Astrocyte of the spinal cord (primary cell): ENCODE results near the gene VPREB3.

Experiments used
- DNase-seq: peaks from one replicate; pipeline ENCODE4 v3.0.0; 2011; ENCODE audit warnings: low read depth, low spot score
- H3K4me3 ChIP-seq: 2 replicates; pipeline ENCODE4 v1.5.1; 2011; ENCODE audit warnings: low read depth, mild to moderate bottlenecking, low read length, moderate library complexity
- in situ Hi-C: cut with HindIII; loops from 2 replicates; pipeline ENCODE4 v1.10.0; 2017; ENCODE audit warnings: low sequenced_read_pairs
- TF ChIP-seq, protein P1 (sequence below): IDR thresholded peaks from 2 replicates; pipeline ENCODE4 v1.5.1; 2012; ENCODE audit warnings: low read depth, mild to moderate bottlenecking, low read length, inconsistent platforms

The VPREB3 gene

DNA sequence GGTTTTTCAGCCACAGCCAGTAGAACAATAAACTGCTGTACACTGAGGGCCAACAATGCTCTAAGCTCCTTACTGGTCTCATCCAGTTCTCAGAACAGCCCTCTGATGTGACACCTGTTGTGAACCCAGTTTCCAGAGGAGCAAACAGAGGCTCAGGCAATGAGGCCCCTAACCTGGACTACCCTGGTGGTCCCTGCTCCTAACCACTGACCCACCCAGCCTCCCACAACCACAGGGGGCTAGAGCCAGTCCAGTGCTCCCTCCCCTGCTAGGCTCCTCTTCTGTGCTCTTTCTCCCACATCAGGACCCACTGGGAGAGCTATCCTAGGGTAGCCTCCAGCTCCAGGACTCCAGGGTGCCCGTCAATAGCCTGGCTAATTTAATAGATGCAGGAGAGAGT lies 28.5 kb upstream of the VPREB3 start:
- no peak overlapping the region for H3K4me3 ChIP-seq
- in situ Hi-C loops, result no loop called here
- TF ChIP-seq, protein P1, sequence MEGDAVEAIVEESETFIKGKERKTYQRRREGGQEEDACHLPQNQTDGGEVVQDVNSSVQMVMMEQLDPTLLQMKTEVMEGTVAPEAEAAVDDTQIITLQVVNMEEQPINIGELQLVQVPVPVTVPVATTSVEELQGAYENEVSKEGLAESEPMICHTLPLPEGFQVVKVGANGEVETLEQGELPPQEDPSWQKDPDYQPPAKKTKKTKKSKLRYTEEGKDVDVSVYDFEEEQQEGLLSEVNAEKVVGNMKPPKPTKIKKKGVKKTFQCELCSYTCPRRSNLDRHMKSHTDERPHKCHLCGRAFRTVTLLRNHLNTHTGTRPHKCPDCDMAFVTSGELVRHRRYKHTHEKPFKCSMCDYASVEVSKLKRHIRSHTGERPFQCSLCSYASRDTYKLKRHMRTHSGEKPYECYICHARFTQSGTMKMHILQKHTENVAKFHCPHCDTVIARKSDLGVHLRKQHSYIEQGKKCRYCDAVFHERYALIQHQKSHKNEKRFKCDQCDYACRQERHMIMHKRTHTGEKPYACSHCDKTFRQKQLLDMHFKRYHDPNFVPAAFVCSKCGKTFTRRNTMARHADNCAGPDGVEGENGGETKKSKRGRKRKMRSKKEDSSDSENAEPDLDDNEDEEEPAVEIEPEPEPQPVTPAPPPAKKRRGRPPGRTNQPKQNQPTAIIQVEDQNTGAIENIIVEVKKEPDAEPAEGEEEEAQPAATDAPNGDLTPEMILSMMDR, result no peak
- DNase-seq, result no peak

DNA sequence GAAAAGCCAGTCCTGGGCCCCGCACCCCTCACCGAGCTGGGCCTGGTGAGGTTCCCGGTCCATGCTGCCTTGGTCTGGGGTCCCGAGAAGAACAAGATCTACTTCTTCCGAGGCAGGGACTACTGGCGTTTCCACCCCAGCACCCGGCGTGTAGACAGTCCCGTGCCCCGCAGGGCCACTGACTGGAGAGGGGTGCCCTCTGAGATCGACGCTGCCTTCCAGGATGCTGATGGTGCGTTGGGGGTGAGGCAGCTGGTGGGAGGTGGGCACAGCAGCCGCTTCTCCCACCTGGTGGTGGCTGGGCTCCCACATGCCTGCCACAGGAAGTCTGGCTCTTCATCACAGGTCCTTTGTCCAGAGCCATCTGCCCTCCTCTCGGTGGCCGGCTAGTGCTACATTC lies 28.0 kb upstream of the VPREB3 start:
- no peak overlapping the region for H3K4me3 ChIP-seq
- TF ChIP-seq, protein P1, result no peak
- in situ Hi-C loops, result no loop called here
- DNase-seq, result no peak

DNA sequence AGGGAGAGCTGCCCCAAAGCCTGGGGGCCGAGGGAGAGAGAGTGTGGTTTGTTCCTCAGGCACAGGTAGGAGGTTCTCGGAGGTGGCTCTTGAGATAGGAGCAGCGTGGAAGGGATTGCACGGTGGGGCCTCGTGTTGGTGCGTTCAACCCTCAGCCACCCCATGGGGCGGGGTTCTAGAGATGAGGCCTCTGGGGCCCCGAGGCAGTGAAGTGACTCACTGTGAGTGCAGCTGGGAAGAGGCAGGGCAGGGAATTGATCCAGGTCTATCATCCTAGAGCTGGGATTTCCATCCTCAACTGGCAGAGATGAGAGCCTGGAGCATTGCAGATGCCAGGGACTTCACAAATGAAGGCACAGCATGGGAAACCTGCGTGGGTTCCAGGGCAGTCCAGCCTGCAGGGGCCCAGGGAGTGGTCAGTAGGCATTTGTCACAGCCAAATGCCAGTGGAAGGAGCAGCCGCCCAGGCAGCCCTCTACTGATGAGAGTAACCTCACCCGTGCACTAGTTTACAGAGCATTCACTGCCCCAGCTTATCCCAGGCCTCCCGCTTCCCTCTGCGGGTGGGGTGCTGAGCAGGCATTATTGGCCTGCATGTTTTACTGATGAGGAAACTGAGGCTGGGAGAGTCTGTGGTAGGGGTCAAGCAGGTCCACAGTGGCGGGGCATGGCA lies 27.4 kb upstream of the VPREB3 start:
- peak; percentile 32 for DNase-seq
- TF ChIP-seq, protein P1, result no peak
- in situ Hi-C loops, result no loop called here
- no peak overlapping the region for H3K4me3 ChIP-seq

DNA sequence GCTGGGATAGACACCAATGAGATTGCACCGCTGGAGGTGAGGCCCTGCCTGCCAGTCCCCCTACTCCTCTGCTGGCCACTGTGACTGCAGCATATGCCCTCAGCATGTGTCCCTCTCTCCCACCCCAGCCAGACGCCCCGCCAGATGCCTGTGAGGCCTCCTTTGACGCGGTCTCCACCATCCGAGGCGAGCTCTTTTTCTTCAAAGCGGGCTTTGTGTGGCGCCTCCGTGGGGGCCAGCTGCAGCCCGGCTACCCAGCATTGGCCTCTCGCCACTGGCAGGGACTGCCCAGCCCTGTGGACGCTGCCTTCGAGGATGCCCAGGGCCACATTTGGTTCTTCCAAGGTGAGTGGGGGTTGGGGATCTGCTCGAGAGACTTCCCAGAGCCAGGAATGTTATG lies 26.8 kb upstream of the VPREB3 start:
- TF ChIP-seq, protein P1, result no peak
- no peak for DNase-seq
- no peak overlapping the region for H3K4me3 ChIP-seq
- in situ Hi-C loops, result no loop called here

DNA sequence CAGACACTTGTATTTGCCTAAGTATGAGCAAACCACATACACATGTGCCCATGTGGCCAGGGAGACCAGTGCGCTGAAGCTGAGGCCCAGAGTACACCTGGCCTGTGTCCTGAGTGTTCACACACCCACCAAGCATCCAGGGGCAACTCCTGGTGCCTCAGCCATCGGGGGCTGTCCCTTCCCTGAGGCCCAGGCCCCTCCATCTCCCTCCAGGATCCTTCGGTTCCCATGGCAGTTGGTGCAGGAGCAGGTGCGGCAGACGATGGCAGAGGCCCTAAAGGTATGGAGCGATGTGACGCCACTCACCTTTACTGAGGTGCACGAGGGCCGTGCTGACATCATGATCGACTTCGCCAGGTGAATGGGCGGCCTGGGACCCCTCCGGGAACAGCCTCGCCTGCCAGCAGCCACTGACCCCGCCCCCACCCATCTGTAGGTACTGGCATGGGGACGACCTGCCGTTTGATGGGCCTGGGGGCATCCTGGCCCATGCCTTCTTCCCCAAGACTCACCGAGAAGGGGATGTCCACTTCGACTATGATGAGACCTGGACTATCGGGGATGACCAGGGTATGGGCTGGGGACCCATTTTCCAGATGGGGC lies 26.0 kb upstream of the VPREB3 start:
- TF ChIP-seq, protein P1, result no peak
- in situ Hi-C loops, result no loop called here
- no peak for DNase-seq
- H3K4me3 ChIP-seq, result no peak overlapping the region

DNA sequence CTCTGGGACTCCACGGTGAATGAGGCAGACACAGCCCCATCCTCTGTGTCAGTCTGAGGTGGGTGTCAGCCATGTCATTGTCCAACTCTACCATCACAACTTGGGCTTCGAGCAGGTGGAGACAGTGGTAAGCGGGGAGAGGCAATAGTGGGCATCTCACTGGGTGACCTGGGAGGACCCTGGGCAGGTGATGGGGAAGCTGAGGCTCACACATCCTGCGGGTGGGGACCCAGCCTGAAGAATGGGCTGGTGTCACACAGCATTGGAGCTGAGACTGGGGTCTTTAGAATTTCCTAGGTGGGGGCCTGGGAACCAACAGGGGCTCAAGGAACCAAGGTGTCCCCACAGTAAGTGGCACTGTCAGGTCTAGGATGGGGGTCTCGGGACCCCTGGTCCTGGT lies 25.5 kb upstream of the VPREB3 start:
- no peak overlapping the region for H3K4me3 ChIP-seq
- in situ Hi-C loops, result no loop called here
- DNase-seq, result no peak
- TF ChIP-seq, protein P1, result no peak
